A673 (cell line): Measurements from ENCODE around the gene CABP4. TPM values are rescaled to one million over a fixed set of nuclear protein-coding genes. Genes with fewer than 3 reads are reported as not detected.

ENCODE experiments used
- BruUV-seq: library from RNA; stranded (reverse); fragments of 400-500 nt; replicated peaks from 2 replicates; lab custom pipeline; 2021; lab: Mats Ljungman, UMichigan
- CTCF ChIA-PET: fragments of 300-600 bp; sonication (Branson Sonifier 250); formaldehyde crosslinking; loops from one replicate; lab custom pipeline; 2022; ENCODE audit warnings: antibody characterized with exemption; lab: Charles Lee
- POLR2A ChIA-PET: fragments of 300-600 bp; sonication (Branson Sonifier 250); formaldehyde crosslinking; loops from one replicate; lab custom pipeline; 2022; ENCODE audit warnings: antibody characterized with exemption; ENCODE audit not compliant: low non-redundant PET; lab: Charles Lee
- DNase-seq: peaks from one replicate; pipeline ENCODE4 v3.0.0-alpha.2; 2015; ENCODE audit warnings: low spot score
- H3K27ac ChIP-seq: fragments of 200-600 bp; sonication (generic); 2 replicates; pipeline ENCODE4 v1.5.1; 2016; ENCODE audit warnings: mixed run types, low read depth, mild to moderate bottlenecking, mixed read lengths, antibody characterized with exemption, low read length; ENCODE audit not compliant: poor library complexity, severe bottlenecking
- H3K27me3 ChIP-seq: fragments of 200-600 bp; sonication (generic); replicated peaks from 2 replicates; pipeline ENCODE4 v1.6.1; 2017; ENCODE audit warnings: mixed run types, low read depth, mild to moderate bottlenecking, mixed read lengths, antibody characterized with exemption, low read length; ENCODE audit not compliant: insufficient read depth, poor library complexity
- H3K36me3 ChIP-seq: fragments of 200-600 bp; sonication (generic); 2 replicates; pipeline ENCODE4 v1.6.1; 2016; ENCODE audit warnings: mixed run types, mild to moderate bottlenecking, mixed read lengths, antibody characterized with exemption, low read length; ENCODE audit not compliant: insufficient read depth, poor library complexity, severe bottlenecking
- H3K4me1 ChIP-seq: fragments of 200-600 bp; sonication (generic); 2 replicates; pipeline ENCODE4 v1.6.1; 2017; ENCODE audit warnings: mixed run types, mild to moderate bottlenecking, mixed read lengths, antibody characterized with exemption, low read length; ENCODE audit not compliant: insufficient read depth, poor library complexity, severe bottlenecking
- H3K4me3 ChIP-seq: fragments of 200-600 bp; sonication (generic); 2 replicates; pipeline ENCODE4 v1.5.1; 2016; ENCODE audit warnings: low read depth, mixed run types, mild to moderate bottlenecking, mixed read lengths, low read length; ENCODE audit not compliant: poor library complexity, severe bottlenecking
- H3K9me3 ChIP-seq: fragments of 200-600 bp; sonication (generic); 2 replicates; pipeline ENCODE4 v1.6.1; 2016; ENCODE audit warnings: mixed run types, low read depth, mild to moderate bottlenecking, mixed read lengths, antibody characterized with exemption, low read length; ENCODE audit not compliant: poor library complexity, severe bottlenecking
- CTCF ChIP-seq: fragments of 300-800, 200-600 bp; sonication (generic); conservative IDR thresholded peaks from 2 replicates; pipeline ENCODE4 v1.5.1; 2017; ENCODE audit warnings: low read depth, mild to moderate bottlenecking, antibody characterized with exemption, low read length, moderate library complexity, mixed read lengths
- EZH2 ChIP-seq: fragments of 200-600 bp; sonication (generic); IDR thresholded peaks from 2 replicates; pipeline ENCODE4 v1.6.1; 2017; ENCODE audit warnings: borderline replicate concordance, low read depth, mild to moderate bottlenecking, mixed read lengths, antibody characterized with exemption, low read length; ENCODE audit not compliant: poor library complexity, severe bottlenecking
- intact Hi-C: fragments of 100-400 bp; cut with micrococcal nuclease; formaldehyde crosslinking; loops from one replicate; pipeline ENCODE4 v1.10.0; 2022; ENCODE audit not compliant: unreplicated experiment
- total RNA-seq: library from RNA; stranded (reverse); gene quantifications from 2 replicates; pipeline ENCODE4 v1.2.3, GENCODE V29; 2021

CABP4 gene
- total RNA-seq, 1 experiment from 2014 or later, result not detected

GRCh38 chr11:67498544-67498972 is 43.4 kb downstream of the CABP4 start:
- H3K36me3 ChIP-seq, result peaks cover 16% of the 10 kb centered on the region
- POLR2A ChIA-PET, result no interaction called here
- no peak for DNase-seq
- peaks cover 13% of the 10 kb centered on the region for H3K4me1 ChIP-seq
- no peak overlapping the region for H3K27ac ChIP-seq
- BruUV-seq, result no TSS peak
- CTCF ChIA-PET, result no interaction called here
- H3K9me3 ChIP-seq, result no peaks in the 10 kb centered on the region
- TF ChIP-seq CTCF (no peak), EZH2 (no peak)
- no peaks in the 10 kb centered on the region for H3K27me3 ChIP-seq
- no peak overlapping the region for H3K4me3 ChIP-seq
- intact Hi-C loops, result no loop called here

DNA sequence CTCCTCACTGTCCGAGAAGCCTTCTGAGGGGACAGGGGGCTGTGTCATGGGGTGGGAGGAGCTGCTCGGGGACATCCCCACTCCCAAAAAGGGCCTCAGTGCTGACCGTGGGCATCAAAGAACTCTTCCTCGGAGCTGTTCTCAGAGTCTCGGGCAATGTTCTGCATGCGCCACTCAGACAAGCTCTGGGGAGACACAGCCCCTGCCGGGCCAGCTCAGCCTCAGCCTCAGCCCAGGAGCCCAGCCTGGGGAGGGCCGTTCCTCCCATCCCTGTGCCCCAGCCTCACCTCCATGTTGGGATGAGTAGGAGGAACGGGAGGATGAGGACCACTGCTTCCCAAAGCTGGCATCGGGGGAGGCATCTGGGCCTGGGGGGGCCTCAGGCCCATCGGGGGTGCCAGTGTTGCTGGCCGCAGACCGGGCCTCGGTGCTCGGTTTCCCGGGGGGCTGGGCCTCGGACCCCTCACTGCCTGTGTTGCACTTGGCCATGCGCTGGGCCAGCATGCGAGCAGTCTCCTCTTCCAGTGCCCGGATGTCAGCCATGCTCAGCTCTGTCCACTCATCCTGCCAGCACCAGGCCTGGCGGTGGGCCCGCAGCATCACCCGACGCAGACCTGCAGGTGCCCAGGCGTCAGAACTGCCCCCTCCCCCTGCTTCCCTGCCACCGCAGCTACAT is 44.8 kb downstream of the CABP4 start:
- Histone ChIP-seq H3K9me3 (no peaks in the 10 kb centered on the region), H3K4me1 (peaks cover 19% of the 10 kb centered on the region), H3K27ac (no peak overlapping the region), H3K36me3 (peaks cover 12% of the 10 kb centered on the region), H3K27me3 (no peaks in the 10 kb centered on the region), H3K4me3 (no peak overlapping the region)
- no peak for TF ChIP-seq EZH2
- no peak for TF ChIP-seq CTCF
- BruUV-seq, result no TSS peak
- intact Hi-C loops, result no loop called here
- DNase-seq, result no peak
- POLR2A ChIA-PET, result no interaction called here
- CTCF ChIA-PET, result no interaction called here

DNA sequence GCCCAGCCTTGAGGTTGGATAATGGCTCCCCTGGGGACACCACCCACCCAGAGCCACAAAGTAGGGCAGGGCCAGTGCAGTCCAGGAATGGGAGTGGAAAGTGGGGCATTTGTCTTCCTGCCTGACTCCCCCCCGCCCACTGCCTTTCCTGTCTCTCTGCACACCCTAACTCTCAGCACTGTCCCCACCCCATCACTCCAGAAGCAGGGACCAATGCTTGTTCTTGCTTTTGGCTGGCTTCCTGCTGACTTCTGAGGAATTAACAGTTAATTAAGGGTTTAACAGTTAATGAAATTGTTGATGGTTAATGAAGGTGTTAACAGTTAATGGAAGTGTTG is 45.3 kb downstream of the CABP4 start:
- no peaks in the 10 kb centered on the region for H3K27me3 ChIP-seq
- TF ChIP-seq EZH2, result no peak
- no peak for TF ChIP-seq CTCF
- H3K9me3 ChIP-seq, result no peaks in the 10 kb centered on the region
- no peak overlapping the region for H3K27ac ChIP-seq
- H3K4me1 ChIP-seq, result peaks cover 23% of the 10 kb centered on the region
- ChIA-PET CTCF (no interaction called here), POLR2A (no interaction called here)
- H3K4me3 ChIP-seq, result no peak overlapping the region
- DNase-seq, result no peak
- intact Hi-C loops, result no loop called here
- peaks cover 9% of the 10 kb centered on the region for H3K36me3 ChIP-seq
- BruUV-seq, result no TSS peak
